SU-DHL-6 (cell line): Measurements from ENCODE around the gene CLDN19.

Experiments used
- EZH2phosphoT487 ChIP-seq: fragments of 200-600 bp; sonication (generic), shearing (Covaris generic); conservative IDR thresholded peaks from 2 replicates; pipeline ENCODE4 v1.6.1; 2018; ENCODE audit warnings: mild to moderate bottlenecking, antibody characterized with exemption, low read length, moderate library complexity, mixed read lengths
- TF ChIP-seq, protein P1 (sequence below): fragments of 200-600 bp; sonication (generic); IDR thresholded peaks from one replicate; pipeline ENCODE4 v1.5.1; 2017; ENCODE audit warnings: antibody characterized with exemption, mild to moderate bottlenecking, low read length, moderate library complexity; ENCODE audit not compliant: insufficient read depth, poor library complexity, severe bottlenecking

DNA sequence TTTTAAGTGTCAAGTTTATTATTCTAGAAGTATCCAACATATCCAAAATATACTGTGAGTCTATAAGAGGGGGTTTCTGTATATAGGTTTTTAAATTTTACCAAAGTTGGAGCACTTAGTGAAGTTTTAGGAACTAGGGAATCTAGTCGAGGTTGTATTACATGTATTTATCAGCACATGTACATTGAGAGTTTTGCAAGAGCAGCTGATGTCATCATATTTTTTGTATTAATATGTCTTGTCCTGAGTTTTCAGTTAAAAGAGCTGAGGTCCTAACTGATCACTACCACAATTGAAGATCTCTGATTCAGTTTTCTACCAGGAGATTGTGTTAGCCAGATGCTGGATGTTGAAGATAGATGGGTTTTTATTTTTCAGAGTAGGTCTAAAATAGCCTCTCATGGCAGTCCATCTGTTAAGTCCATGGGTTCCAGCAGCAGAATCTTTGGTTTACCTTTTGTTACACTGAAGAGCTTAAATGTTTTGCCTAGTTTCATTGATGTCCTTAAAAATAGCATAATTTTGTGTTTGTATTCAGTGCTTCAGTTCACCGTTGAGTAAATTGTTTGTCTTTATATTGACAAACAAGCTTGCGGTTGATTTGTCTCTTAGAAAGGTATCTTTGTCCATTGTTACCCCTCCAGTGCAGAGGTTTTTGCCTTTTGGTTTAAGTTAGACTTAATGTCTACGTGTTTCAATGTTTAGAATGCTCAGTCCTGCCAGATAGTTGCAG, 41.8 kb downstream of the CLDN19 start:
- TF ChIP-seq, protein P1, sequence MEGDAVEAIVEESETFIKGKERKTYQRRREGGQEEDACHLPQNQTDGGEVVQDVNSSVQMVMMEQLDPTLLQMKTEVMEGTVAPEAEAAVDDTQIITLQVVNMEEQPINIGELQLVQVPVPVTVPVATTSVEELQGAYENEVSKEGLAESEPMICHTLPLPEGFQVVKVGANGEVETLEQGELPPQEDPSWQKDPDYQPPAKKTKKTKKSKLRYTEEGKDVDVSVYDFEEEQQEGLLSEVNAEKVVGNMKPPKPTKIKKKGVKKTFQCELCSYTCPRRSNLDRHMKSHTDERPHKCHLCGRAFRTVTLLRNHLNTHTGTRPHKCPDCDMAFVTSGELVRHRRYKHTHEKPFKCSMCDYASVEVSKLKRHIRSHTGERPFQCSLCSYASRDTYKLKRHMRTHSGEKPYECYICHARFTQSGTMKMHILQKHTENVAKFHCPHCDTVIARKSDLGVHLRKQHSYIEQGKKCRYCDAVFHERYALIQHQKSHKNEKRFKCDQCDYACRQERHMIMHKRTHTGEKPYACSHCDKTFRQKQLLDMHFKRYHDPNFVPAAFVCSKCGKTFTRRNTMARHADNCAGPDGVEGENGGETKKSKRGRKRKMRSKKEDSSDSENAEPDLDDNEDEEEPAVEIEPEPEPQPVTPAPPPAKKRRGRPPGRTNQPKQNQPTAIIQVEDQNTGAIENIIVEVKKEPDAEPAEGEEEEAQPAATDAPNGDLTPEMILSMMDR, result no peak
- TF ChIP-seq EZH2phosphoT487, result no peak
